Nephron progenitor cell (in vitro differentiated cells): Measurements from ENCODE around the gene ZNRF1.

Experiments
- DNase-seq: peaks from one replicate; pipeline ENCODE4 v3.0.0; 2021
- H3K27ac Mint-ChIP-seq: 2 replicates; pipeline ENCODE4 v1.8.0; 2021; ENCODE audit warnings: mild to moderate bottlenecking, moderate library complexity, mixed read lengths
- H3K27me3 Mint-ChIP-seq: 2 replicates; pipeline ENCODE4 v1.8.0; 2021; ENCODE audit warnings: mild to moderate bottlenecking, low read depth, mixed read lengths; ENCODE audit not compliant: poor library complexity
- H3K36me3 Mint-ChIP-seq: 2 replicates; pipeline ENCODE4 v1.8.0; 2021; ENCODE audit warnings: low read depth, mixed read lengths
- H3K4me1 Mint-ChIP-seq: 2 replicates; pipeline ENCODE4 v1.8.0; 2021; ENCODE audit warnings: mixed read lengths
- H3K4me3 Mint-ChIP-seq: 2 replicates; pipeline ENCODE4 v1.8.0; 2021; ENCODE audit warnings: mild to moderate bottlenecking, moderate library complexity, mixed read lengths
- H3K9me3 Mint-ChIP-seq: 2 replicates; pipeline ENCODE4 v1.8.0; 2021; ENCODE audit warnings: mild to moderate bottlenecking, moderate library complexity, mixed read lengths
- CTCF ChIP-seq: fragments of 200-600 bp; sonication (generic); IDR thresholded peaks from 2 replicates; pipeline ENCODE4 v1.5.0; 2021; ENCODE audit warnings: antibody characterized with exemption

The ZNRF1 gene

GRCh38 chr16:75138233-75138632, 139.4 kb downstream of the ZNRF1 start:
- no peak for DNase-seq
- H3K36me3 Mint-ChIP-seq = peaks cover 9% of the 10 kb centered on the region
- TF ChIP-seq CTCF = no peak
- H3K27me3 Mint-ChIP-seq = no peaks in the 10 kb centered on the region
- H3K4me1 Mint-ChIP-seq = no peaks in the 10 kb centered on the region
- no peak overlapping the region for H3K27ac Mint-ChIP-seq
- no peak overlapping the region for H3K4me3 Mint-ChIP-seq
- H3K9me3 Mint-ChIP-seq = peaks cover 21% of the 10 kb centered on the region

DNA sequence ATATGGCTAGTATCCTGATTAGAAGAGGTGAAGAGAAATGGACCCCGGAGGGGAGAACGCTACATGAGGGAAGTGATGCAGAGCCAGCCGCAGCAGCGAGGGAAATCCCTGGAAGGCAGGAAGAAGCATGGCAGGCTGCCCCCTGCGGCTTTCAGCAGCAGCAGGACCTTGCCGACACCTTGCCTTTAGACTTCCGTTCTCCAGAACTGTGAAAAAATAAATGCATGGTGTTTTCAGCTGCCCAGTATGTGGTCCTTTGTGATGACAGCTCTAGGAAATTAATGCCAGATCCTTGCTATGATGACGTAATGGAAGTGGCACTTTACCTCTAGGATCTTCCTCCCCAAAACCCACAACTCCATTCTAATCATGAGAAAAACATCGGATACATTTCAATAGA, 139.8 kb downstream of the ZNRF1 start:
- H3K4me3 Mint-ChIP-seq = no peak overlapping the region
- peaks cover 9% of the 10 kb centered on the region for H3K36me3 Mint-ChIP-seq
- H3K9me3 Mint-ChIP-seq = peaks cover 21% of the 10 kb centered on the region
- no peak for TF ChIP-seq CTCF
- DNase-seq = no peak
- H3K27ac Mint-ChIP-seq = no peak overlapping the region
- H3K27me3 Mint-ChIP-seq = no peaks in the 10 kb centered on the region
- H3K4me1 Mint-ChIP-seq = no peaks in the 10 kb centered on the region

- Mint-ChIP-seq H3K4me1 (no peaks in the 10 kb centered on the region), H3K36me3 (peaks cover 9% of the 10 kb centered on the region), H3K4me3 (no peak overlapping the region), H3K9me3 (peaks cover 27% of the 10 kb centered on the region), H3K27me3 (no peaks in the 10 kb centered on the region), H3K27ac (no peak overlapping the region)
- TF ChIP-seq CTCF = no peak
- no peak for DNase-seq
Measured at GRCh38 chr16:75139498-75139897, 140.7 kb downstream of the ZNRF1 start.

GRCh38 chr16:75143941-75144340, 145.1 kb downstream of the ZNRF1 start:
- no peak for TF ChIP-seq CTCF
- H3K4me3 Mint-ChIP-seq = no peak overlapping the region
- peaks cover 11% of the 10 kb centered on the region for H3K36me3 Mint-ChIP-seq
- no peaks in the 10 kb centered on the region for H3K27me3 Mint-ChIP-seq
- H3K9me3 Mint-ChIP-seq = peaks cover 49% of the 10 kb centered on the region
- H3K27ac Mint-ChIP-seq = no peak overlapping the region
- H3K4me1 Mint-ChIP-seq = peaks cover 1% of the 10 kb centered on the region
- no peak for DNase-seq

- H3K27ac Mint-ChIP-seq = no peak overlapping the region
Measured at GRCh38 chr16:75147968-75148310, 149.1 kb downstream of the ZNRF1 start.

More at GRCh38 chr16:75147968-75148310, 149.1 kb downstream of the ZNRF1 start:
- Mint-ChIP-seq H3K27me3 (peaks cover 2% of the 10 kb centered on the region), H3K4me3 (peak overlapping the region; percentile 93), H3K36me3 (peaks cover 41% of the 10 kb centered on the region), H3K9me3 (peaks cover 68% of the 10 kb centered on the region), H3K4me1 (peaks cover 5% of the 10 kb centered on the region)
- DNase-seq = no peak
- TF ChIP-seq CTCF = no peak
